ENCODE measurements around the gene CHI3L2.
A peak's percentile ranks its signal among the peaks of the same experiment; 100 is the strongest.

The CHI3L2 gene

DNA sequence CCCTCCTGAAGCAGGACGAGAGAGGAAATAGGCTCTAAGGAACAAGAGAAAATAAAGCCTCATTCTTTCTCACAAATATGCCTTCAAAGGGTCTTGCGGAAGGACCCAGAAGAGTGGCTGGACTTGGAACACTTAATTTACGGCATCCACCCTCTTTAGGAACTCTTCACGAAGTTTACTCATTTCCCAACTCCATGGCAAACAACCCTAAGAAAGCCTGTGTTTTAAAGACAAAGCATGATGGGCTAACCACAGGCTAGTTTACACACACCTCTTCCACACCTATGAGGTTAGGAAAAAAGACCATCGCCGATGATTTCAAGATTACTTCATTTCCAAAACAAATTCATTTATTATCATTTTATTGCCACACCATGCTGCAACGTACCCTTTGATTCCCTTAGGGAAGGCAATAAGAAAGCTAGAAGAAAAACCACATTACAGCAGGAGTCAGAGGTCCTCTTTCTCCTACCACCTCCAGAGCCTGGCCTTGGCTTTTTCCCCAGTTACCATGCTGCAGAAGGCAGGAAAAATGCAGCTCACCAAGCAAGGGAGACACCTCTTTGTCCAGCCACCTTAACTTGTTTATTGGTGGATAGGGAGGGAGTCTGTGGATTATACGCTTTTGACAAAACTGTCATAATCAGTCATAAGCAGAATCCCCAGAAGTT lies 29.6 kb downstream of the CHI3L2 start:
- no peak for DNase-seq

DNA sequence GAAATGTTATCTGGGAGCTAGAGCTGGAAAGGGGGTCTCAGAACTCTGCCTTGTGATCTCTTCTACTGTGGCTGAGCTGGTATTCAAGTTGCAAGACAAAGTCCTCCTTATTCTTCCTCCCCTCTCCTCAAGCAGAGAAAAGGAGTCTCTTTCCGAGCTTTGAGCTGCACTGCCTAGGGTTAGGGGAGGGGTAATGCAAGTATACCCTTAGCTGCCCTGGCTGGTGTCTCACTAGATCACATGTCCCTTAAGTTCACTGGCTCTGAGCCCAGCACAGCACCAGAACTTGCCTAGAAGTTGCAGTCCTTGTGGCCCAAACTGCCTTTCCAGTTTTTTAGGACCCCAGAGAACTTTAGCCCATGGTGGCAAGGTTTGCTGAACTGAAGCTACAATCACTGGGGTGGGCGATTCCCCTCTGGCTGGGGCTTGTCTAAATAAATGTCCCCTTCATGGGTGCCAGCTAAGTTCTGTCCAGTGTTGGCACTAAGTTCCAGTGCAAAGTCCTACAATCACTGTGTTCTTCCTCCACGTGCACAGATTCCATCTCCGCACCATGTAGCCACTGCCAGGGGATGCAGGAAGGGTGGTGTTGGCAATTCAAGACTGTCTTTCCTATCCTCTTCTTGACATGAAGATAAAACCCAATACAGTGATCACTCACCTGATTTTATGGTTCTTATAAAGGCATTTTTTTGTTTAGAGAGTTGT lies 40.4 kb downstream of the CHI3L2 start:
- no peak for DNase-seq

DNA sequence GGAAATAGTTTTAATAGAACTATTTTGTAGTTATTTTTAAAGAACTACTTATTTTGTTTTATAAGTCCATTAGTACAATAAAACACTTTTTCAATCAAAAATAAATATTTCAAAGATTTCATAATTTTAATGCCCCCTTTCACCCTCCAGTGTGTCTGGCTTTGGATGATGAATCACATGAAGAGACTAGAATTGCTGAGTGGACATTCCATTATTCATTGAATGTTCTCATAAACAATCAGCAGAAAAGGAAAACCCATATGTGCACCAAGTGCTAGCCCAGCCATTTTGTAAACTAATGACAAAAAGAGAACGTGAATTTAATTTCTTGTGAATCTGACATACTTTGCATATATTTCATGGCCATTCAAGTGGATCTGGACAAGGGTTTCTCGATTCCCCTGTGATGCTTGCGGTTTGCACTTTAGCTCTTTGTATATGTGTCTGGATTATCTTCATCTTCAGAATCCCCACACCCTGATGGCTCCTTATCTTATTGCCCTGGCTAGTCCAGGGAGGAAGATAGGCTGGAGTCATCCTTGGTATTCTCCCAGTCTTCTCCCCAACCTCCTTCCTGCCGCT lies 42.4 kb downstream of the CHI3L2 start:
- no peak for DNase-seq

DNA sequence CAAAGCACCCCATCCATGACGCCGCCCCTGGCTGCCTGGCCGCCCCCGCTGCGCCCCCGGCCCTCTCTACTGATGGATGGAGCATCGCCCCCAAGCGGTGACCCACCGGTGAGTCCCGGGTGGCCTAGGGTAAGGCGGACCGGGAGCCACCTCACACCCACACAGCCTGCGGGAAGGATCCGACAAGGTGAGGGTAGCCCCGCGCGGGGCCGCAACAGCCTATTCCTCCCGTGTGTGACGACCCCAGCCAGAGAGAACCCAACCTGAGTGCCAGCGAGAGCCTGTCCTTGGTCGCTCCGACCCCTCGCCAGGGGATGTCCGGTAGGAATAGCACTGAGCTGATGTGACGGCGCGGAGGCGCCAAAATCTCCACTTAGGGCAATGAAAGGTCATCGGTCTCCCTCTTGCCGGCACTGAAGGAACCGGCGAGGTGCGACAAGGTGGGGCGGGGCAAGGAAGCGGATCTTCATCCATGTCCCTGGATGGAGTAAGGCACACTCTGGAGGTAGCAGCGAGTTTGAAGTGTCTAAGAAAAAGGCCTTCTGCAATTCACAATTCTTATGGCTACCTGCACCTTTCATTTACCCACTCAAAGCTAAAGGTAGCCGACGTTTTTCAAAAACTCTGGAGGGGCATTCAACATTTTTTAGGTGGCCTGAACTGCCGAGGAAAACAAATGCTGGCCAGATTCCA lies 43.4 kb downstream of the CHI3L2 start:
- DNase-seq: no peak

DNA sequence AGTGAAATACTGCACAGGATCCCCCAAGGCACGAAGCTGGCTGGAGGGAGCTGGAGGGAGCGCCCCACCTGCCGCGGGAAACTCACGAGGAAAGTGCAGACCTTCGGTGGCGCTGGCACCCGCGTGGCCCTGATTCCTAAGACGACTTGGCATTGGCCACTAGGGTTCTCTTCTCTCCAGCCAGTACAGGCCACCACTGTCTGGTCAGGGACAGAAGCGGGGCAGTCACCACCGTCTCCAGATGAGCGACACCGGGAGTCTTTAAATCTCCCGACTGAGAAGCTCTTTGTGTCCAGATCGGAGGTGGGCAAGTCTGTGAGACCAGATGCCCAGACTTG lies 43.9 kb downstream of the CHI3L2 start:
- DNase-seq: no peak

DNA sequence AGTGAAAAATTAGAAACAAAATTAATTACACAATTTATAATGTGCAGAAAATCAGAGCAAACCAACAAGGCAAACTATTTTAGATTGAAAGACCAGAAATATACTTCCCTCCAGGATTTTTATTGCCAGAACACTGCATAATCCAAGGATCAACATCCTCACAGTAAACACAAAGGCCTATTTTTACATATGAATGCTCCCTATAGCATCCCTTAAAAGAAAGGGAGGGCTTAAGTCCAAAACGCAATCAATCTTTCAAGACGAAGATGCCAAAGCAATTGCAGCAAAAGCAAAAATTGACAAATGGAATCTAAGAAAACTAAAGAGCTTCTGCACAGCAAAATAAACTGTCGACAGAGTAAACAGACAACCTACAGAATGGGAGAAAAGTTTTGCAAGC lies 44.6 kb downstream of the CHI3L2 start:
- DNase-seq: no peak

DNA sequence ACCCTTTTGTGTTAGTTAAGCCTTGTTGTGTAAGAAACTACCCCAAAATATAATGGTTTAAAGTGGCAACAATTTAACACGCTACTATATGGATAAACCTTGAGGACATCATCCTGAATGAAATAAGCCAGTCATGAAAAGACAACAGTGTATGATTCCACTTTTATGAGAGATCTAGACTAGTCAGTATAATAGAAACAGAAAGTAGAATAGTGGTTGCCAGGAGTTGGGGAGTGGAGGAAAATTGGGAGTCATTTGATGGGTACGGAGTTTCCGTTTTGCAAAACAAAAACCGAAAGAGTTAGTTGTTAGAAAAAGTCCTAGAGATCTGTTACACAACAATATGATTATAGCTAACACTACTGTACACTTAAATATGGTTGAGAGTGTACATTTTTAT lies 47.1 kb downstream of the CHI3L2 start:
- peak; percentile 16 for DNase-seq

DNA sequence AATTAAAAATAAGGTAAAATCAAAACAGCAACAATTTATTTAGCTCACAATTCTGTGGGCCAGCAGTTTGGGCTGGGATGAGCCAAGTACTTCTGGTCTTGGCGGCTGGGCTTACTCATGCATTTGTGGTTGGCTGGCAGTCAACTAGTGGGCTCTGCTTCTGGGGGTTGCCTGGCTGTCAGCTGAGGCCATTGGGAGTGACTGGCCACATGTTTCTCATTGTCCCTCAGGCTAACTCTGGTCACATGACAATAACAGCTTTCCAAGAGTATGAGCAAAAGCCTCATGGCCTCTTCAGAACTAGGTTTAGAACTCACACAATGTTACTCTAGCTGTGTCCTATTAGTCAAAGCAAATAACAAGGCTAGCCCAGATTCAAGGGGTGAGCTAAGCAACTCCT lies 47.6 kb downstream of the CHI3L2 start:
- DNase-seq: no peak

DNA sequence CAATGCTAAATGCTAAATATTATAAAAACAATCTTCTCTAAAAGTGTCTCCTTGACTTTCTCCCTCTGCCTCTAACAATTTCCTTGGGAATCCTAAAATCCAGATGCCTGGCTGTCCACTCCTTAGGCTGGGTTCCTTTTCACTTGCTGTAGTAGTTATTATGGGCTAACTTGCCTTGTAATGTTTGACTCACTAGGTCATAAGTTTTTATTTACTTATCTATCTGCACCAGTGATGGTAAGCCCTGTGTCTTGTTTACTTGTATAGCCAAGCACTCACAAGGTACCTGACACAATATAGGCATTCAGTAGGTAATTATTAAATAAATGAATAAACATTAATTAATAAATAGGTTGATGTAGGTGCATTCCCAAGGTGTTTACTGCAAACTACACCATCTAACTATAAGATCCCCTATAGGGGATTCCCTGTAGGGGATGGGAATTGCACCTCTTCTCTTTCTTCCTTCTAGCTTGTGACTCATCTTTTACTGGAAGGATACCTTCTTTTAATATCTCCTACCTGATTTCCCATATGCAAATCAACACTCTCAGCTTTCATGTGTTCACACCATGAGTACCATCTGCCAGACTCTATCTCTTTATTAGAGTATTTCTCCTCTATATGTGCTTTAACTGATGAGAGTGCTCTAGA lies 48.4 kb downstream of the CHI3L2 start:
- DNase-seq: no peak

DNA sequence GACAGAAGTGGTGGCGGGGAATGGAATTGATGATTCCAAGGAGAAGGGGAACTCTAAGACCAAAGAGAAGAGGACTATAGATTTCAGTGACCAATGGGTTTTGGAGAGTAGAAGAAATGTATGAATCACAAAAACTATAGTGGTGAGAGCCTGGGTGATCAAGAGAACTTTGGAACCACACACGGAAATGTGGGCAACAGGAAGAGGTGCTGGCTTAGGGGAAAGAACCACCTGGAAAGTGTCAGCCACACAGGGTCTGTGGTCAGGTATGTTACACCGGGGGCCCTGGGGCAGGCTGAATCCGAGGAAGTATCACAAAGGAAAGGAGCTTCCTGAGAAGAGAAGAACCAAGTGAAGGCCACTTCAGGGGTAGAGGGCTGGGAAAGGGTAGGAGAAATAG lies 51.6 kb downstream of the CHI3L2 start:
- no peak for DNase-seq

DNA sequence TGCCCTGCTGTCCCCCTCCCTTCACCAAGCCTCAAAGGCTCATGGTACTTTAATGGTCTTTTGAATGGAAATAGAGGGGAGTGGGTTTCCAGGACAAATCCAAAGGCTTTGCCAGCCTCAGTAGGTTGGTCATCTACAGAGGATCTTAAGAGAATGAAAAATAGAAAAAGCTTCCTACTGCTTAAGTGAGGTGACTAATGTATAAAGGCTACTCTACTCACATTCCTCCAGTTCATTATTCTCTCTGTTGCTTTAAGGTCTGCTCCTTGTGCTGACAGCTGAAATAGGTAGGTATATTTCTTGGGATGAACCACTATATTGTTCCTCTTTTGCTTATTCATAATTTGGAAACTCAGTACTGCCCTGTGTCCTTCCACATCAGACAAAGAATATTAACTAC lies 52.8 kb downstream of the CHI3L2 start:
- DNase-seq: no peak

DNA sequence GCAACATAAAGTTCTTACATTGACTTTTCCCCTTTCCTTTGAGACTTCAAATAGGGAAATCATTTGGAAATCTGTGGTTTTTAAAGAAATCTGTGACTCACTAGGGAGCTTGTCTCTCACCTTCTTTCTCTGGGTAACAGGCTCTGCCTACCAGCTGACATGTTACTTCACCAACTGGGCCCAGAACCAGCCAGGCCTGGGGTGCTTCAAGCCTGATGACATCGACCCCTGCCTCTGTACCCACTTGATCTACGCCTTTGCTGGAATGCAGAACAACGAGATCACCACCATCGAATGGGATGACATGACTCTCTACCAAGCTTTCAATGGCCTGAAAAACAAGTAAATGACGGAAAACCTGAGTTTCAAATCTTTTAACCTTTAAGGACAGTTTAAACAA lies 53.9 kb downstream of the CHI3L2 start:
- no peak for DNase-seq

DNA sequence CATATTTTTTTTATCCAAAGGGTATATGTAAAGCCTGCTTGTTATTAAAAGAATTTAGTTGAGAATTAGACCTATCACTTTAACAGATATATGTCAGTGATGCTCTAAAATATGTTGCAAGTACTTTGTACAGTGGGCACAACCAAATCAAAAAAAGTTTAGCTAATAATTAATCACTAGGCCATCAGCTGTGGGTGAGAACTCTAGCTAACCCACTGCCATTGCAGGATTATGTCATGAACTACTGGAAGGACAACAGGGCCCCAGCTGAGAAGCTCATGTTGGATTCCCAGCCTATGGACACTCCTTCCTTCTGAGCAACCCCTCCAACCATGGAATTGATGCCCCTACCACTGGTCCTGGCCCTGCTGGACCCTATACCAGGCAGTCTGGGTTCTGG lies 56.3 kb downstream of the CHI3L2 start:
- DNase-seq: no peak

DNA sequence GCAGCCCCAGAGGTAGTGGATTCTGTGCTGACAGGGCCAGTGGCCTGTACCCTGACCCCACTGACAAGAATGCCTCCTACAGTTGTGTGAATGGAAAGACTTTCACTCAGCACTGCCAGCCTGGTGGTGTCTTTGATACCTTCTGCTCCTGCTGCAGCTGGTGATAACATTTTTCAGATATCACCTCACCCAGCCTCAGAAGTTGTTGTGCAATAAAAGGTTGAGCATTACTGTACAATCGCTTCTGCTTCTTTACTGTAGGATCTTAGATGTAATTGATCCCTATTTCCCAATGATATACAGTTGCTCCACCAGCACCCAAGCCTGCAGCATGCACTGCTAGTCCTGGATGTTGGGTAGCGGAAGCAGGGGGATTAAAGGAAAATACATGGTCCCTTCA lies 58.4 kb downstream of the CHI3L2 start:
- DNase-seq: no peak

DNA sequence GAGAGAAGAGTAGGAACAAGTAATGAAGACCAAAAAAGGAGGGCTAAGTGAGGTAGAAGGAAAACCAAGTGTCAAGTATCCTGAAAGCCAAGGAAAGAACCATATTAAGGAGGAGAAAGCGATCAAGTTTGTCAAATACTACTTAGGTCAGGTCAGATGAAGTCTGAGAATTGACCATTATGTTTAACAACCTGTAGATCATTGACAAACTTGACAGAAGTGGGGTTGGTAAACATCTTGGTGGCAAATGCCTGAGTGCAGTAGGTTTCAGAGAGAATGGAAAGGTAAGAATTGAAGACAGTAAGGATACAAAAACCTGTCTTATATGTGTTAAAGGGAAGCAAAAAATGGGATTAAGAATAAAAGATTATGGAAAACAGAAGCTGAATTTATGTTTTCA lies 59.4 kb downstream of the CHI3L2 start:
- DNase-seq: no peak

DNA sequence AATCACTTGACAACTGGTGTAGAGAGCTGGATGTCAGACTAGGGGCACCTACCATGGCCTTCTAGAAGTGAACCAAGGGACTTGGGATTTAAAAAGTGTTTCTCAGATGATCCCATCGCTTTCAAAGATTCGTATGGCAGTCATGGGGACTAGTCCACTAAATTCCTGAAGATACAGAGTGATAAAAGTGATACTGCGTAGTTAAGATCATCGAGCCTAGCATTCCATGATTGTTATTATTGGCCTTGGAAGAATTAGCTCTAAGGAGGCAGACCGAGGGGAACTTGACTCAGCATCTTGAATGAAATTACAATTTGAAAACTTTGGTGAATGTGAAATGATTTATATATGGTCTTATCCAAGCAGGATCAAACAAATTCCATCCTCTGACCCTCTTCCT lies 61.9 kb downstream of the CHI3L2 start:
- no peak for DNase-seq

DNA sequence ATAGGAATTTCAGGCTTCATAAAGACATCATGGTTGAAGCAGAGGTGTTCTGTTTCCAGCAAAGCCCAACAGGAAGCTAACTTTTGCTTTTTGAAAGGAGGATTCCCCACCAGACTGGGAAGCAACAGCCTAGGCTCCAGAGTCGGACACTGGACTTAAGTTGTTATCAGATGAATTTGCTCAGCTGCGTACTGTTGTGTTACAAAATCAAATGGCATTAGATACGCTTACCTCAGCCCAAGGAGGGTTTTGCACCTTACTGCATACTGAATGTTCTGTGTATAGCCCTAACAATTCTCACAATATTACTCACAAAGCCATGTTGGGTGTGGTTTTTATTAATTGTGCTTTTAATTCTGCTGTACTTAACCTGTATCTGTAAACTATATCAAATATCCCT lies 62.6 kb downstream of the CHI3L2 start:
- DNase-seq: no peak

DNA sequence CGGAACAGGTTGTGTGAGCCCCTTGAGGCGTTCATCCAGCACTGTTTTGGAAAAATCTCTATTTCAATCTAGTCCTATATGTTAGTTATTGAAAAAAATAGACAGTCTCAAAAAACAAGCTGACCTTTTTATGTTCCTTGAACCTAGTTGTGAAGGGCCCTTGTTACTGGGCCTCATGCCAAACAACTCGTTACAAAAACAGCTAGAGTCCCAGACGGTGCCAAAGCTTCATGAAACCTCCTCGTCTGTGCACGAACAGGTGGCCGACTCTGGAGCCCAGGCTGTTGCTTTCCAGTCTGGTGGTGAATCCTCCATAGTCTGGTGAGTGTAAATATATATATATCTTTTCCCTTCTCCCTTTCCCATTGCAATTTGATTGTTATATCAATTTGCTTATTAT lies 63.1 kb downstream of the CHI3L2 start, which contains the start of gene CHIA:
Gene CHIA (plus strand): TSS at position 222 of the 400 bp plus-strand sequence. CDS start 19,617 bp downstream, outside the sequence.
- no peak for DNase-seq

All from CD4-positive, alpha-beta T cell treated with Interleukin-21 for 1 hour (primary cell).